ENCODE results near the gene SFRP5. TPM values are rescaled to one million over a fixed set of nuclear protein-coding genes. Genes with fewer than 3 reads are reported as not detected.

The SFRP5 gene
- total RNA-seq, 1 donor from 2014 or later, result 2.1 TPM

DNA sequence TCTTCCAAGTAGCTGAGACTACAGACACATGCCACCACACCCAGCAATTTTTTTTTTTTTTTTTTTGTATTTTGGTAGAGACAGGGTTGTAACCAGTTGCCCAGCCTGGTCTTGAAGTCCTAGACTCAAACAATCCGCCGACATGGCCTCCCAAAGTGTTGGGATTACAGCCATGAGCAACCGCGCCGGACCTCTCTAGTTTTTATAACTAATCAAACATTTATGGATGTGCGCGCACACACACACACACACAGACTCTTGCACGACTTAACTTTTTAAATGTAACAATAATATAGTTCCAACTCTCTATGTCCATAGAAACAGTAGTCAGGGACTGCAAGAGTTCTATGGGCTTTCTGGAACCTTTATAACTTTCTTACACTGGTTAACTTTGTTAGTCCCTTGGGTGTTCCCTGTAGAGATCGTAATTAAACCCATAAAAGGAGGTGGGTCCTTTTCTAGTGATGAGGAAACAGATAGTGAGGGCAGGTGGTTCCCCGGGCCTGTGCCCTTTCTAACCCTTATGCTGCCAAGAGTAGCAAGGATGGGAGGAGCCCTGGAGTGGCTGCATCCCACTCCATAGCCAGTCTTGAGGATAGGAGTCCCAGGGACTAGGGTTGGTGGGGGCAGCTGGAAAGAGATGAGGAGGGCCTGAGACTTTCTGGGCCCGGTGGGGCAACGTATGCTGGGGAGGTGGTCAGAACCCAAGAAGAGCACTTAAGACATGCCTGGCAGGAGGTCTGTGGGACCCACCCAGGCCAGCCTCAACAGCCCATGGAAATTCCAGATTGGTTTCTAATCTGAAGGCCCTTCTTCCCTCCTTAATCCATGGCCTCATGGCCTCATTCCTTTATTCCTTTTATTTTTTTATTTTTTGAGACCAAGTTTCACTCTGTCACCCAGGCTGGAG is 49.7 kb downstream of the SFRP5 start:
- DNase-seq, result no peak
- intact Hi-C loops (cut with DNase I), result no loop called here
- no peak for ATAC-seq (ENCODE audit: poor library complexity)

GRCh38 chr10:97719602-97720001 is 52.2 kb downstream of the SFRP5 start:
- intact Hi-C loops (cut with DNase I), result no loop called here

DNA sequence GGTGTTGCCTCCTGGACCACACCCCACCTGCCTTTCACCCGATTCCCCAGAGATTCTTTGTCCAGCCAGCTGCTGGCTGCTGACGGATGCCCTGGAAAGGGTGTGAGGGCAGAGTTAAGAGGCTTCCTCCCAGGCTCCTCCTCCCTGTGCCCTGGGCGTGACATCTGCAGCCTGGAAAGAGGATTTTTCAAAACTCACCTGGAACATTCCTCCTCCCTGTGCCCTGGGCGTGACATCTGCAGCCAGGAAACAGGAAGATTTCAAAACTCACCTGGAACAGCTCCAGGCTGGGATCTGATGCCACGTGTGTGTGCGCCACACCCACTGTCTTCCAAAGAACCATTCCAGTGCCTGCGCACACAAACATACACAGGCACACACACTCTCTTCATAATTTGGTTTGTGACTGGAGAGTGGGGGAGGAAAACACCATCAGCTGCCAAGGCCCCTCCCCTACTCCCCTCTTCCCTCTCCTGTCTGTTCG is 53.1 kb downstream of the SFRP5 start:
- DNase-seq (no peak), ATAC-seq (ENCODE audit: poor library complexity) (no peak)
- intact Hi-C loops (cut with DNase I), result no loop called here

More at GRCh38 chr10:97719602-97720001, 52.2 kb downstream of the SFRP5 start:
- no peak for ATAC-seq (ENCODE audit: poor library complexity)
- no peak for DNase-seq

DNA sequence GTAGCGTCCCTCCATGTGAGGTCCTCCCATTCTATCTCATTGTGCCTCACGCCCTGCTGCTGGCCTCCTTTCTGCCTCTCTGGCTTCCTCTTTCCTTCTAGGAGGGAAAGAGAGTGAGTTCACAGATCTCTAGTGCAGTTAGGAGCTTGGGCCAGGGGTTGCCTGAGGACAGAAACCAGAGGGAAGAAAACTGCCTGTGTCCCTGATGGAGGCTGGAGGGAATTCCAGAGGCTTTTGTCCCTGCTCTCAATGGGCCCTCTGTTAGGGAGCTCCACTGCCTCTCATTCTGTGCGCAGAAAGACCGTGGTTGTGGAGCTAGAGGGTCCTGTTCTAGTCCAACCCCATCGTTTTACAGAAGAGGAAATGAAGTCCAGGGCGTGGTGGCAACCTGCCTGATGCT is 53.6 kb downstream of the SFRP5 start:
- ATAC-seq (ENCODE audit: poor library complexity) (no peak), DNase-seq (no peak)
- intact Hi-C loops (cut with DNase I), result no loop called here

DNA sequence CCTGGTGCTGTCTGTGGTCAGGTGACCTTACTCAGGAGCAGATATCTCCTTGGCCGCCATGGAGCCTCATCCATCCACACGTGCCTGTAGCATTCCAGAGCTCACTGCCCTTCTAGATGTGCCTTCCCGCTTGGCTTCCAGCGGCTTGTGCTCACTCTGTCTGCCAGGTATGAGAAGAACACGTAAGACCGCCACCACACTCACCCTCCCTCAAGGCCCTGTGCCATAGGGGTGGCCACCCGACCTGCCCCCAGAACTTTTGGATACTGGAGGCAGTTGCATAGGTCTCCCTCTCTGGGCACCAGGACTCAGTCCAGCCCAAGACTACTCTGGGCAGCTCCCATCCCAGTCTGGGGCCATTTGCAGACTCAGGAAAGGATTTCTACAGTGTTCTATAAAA is 54.2 kb downstream of the SFRP5 start:
- intact Hi-C loops (cut with DNase I), result no loop called here
- DNase-seq (no peak), ATAC-seq (ENCODE audit: poor library complexity) (no peak)

Other genes with a start within 250 kb of the SFRP5 start
- gene ANKRD2, start 199.2 kb downstream of the SFRP5 start, total RNA-seq, result 152 TPM
- 18.7 TPM for gene HOGA1, start 187.6 kb downstream of the SFRP5 start, total RNA-seq
- gene C10orf62, start 182.3 kb downstream of the SFRP5 start, total RNA-seq, result 0.48 TPM
- 8.1 TPM for gene MORN4, start 138.5 kb downstream of the SFRP5 start, total RNA-seq
- gene PI4K2A, start 131.3 kb downstream of the SFRP5 start, total RNA-seq, result 9.9 TPM
- gene AVPI1, start 84.8 kb downstream of the SFRP5 start, total RNA-seq, result 7.9 TPM
- gene MARVELD1, start 58.3 kb downstream of the SFRP5 start, total RNA-seq, result 6.4 TPM
- gene ZFYVE27, start 34.9 kb downstream of the SFRP5 start, total RNA-seq, result 10.6 TPM
- gene GOLGA7B, start 77.8 kb upstream of the SFRP5 start, total RNA-seq, result 0.11 TPM

Measured in Right ventricle myocardium superior (tissue), 1 donor.